Bronchial epithelial cell (primary cell): ENCODE measurements around the gene CPNE4. TPM values are rescaled to one million over a fixed set of nuclear protein-coding genes. Genes with fewer than 3 reads are reported as not detected.
A peak's percentile ranks its signal among the peaks of the same experiment; 100 is the strongest.

Source experiments
- DNase-seq: peaks from one replicate; pipeline ENCODE4 v3.0.0-alpha.2; 2010; ENCODE audit warnings: low read depth
- FAIRE-seq: peaks from 2 replicates; lab custom pipeline; 2011; peaks lifted over from hg19 to GRCh38; lab: Jason Lieb, UNC
- H3K27me3 ChIP-seq: 2 replicates; pipeline ENCODE4 v1.5.1; 2011; ENCODE audit warnings: low read length; ENCODE audit not compliant: control insufficient read depth, insufficient read depth
- H3K36me3 ChIP-seq: 2 replicates; pipeline ENCODE4 v1.5.1; 2011; ENCODE audit warnings: low read length; ENCODE audit not compliant: control insufficient read depth, insufficient read depth
- H3K4me3 ChIP-seq: 2 replicates; pipeline ENCODE4 v1.5.1; 2011; ENCODE audit warnings: mild to moderate bottlenecking, low read depth, low read length, control low read depth
- total RNA-seq: library from RNA; depleted of rRNA; stranded (reverse); fragments of >200 nt; gene quantifications from 2 replicates; pipeline ENCODE4 v1.2.1, GENCODE V29; 2014
- TF ChIP-seq, protein P1 (sequence below): IDR thresholded peaks from 2 replicates; pipeline ENCODE4 v1.5.1; 2011; ENCODE audit warnings: mild to moderate bottlenecking, moderate library complexity, low read length, control low read depth, inconsistent platforms; ENCODE audit not compliant: insufficient read depth, severe bottlenecking

CPNE4 gene
- total RNA-seq, 1 donor from 2014 or later: under 0.01 TPM

GRCh38 chr3:131596884-131597283 is 437.9 kb downstream of the CPNE4 start:
- Histone ChIP-seq H3K36me3 (no peaks in the 10 kb centered on the region), H3K27me3 (no peaks in the 10 kb centered on the region), H3K4me3 (no peak overlapping the region)
- TF ChIP-seq, protein P1, sequence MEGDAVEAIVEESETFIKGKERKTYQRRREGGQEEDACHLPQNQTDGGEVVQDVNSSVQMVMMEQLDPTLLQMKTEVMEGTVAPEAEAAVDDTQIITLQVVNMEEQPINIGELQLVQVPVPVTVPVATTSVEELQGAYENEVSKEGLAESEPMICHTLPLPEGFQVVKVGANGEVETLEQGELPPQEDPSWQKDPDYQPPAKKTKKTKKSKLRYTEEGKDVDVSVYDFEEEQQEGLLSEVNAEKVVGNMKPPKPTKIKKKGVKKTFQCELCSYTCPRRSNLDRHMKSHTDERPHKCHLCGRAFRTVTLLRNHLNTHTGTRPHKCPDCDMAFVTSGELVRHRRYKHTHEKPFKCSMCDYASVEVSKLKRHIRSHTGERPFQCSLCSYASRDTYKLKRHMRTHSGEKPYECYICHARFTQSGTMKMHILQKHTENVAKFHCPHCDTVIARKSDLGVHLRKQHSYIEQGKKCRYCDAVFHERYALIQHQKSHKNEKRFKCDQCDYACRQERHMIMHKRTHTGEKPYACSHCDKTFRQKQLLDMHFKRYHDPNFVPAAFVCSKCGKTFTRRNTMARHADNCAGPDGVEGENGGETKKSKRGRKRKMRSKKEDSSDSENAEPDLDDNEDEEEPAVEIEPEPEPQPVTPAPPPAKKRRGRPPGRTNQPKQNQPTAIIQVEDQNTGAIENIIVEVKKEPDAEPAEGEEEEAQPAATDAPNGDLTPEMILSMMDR: no peak
- FAIRE-seq (no peak), DNase-seq (peak; percentile 56)

GRCh38 chr3:131591394-131592014 is 443.3 kb downstream of the CPNE4 start:
- Histone ChIP-seq H3K36me3 (no peaks in the 10 kb centered on the region), H3K27me3 (no peaks in the 10 kb centered on the region), H3K4me3 (no peak overlapping the region)
- FAIRE-seq (no peak), DNase-seq (peak; percentile 20)
- TF ChIP-seq, protein P1: no peak

GRCh38 chr3:131586277-131586676 is 448.5 kb downstream of the CPNE4 start:
- no peak for FAIRE-seq
- TF ChIP-seq, protein P1: no peak
- DNase-seq: no peak
- Histone ChIP-seq H3K4me3 (no peak overlapping the region), H3K27me3 (no peaks in the 10 kb centered on the region), H3K36me3 (no peaks in the 10 kb centered on the region)

GRCh38 chr3:131582438-131582837 is 452.4 kb downstream of the CPNE4 start:
- FAIRE-seq: no peak
- H3K27me3 ChIP-seq: no peaks in the 10 kb centered on the region
- H3K36me3 ChIP-seq: no peaks in the 10 kb centered on the region
- TF ChIP-seq, protein P1: no peak
- no peak for DNase-seq
- no peak overlapping the region for H3K4me3 ChIP-seq

GRCh38 chr3:131568460-131568859 is 466.4 kb downstream of the CPNE4 start:
- no peak for FAIRE-seq

More at GRCh38 chr3:131568460-131568859, 466.4 kb downstream of the CPNE4 start:
- no peaks in the 10 kb centered on the region for H3K27me3 ChIP-seq
- H3K4me3 ChIP-seq: no peak overlapping the region
- no peak for DNase-seq
- no peaks in the 10 kb centered on the region for H3K36me3 ChIP-seq
- TF ChIP-seq, protein P1: no peak
